ENCODE results near the gene AUTS2.
A peak's percentile ranks its signal among the peaks of the same experiment; 100 is the strongest.

Gene AUTS2

GRCh38 chr7:69789563-69789962 lies 191.3 kb downstream of the AUTS2 start:
- DNase-seq (ENCODE audit: low read depth), result no peak

GRCh38 chr7:69790977-69791724 lies 192.9 kb downstream of the AUTS2 start:
- DNase-seq (ENCODE audit: low read depth), result no peak

DNA sequence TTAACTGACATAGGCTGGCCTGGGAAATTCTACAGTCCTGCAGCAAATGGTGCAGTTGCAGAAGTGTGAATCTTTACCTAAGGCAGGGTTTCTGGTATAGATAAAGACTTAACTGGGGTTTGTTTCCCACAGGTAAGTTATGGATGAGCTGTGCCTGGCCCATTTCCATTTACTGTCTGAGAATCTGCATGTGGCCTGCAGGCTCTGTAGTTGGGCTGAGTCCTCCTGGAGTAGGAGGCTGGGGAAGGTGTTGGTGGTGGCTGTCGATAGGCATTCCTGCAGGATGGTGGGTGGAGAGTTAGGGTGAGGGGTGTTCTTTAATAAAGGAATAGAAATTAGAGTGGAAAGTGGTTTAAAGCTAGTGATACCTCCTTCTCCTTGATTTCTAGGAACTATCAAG lies 193.5 kb downstream of the AUTS2 start:
- no peak for DNase-seq (ENCODE audit: low read depth)

DNA sequence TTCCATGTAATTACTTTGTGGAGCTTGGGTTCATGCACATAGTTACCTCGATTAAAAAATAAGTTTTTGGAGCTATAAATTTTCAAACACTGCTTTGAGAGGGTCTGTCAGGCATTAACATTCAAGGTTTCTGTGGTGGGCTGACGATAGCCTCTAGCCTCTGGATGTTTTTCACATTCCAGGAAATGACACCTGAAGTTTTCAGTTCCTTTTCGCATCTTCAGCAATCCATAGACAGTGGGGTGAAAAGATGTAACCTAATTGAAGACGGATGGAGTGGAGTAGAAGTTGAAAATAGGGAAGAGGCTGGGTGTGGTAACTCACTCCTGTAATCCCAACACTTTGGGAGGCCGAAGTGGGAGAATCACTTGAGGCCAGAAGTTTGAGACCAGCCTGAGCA lies 197.7 kb downstream of the AUTS2 start:
- no peak for DNase-seq (ENCODE audit: low read depth)

DNA sequence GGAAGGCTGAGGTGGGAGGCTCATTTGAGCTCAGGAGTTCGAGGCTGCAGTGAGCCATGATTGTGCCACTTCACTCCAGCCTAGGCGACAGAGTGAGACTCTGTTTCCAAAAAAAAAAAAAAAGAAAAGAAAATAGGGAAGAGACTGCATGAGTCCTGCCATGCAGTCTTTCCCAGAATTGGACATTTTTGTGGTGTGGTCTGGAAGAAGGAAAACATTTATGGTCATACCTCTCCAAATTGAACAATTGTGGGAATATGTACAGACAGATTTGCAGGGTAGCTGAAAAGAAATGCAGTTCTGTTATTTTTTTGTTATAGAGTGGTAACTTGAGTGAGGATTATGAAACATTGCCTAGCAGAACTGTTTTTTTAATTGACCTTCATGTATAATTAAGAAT lies 198.1 kb downstream of the AUTS2 start:
- DNase-seq (ENCODE audit: low read depth), result no peak

DNA sequence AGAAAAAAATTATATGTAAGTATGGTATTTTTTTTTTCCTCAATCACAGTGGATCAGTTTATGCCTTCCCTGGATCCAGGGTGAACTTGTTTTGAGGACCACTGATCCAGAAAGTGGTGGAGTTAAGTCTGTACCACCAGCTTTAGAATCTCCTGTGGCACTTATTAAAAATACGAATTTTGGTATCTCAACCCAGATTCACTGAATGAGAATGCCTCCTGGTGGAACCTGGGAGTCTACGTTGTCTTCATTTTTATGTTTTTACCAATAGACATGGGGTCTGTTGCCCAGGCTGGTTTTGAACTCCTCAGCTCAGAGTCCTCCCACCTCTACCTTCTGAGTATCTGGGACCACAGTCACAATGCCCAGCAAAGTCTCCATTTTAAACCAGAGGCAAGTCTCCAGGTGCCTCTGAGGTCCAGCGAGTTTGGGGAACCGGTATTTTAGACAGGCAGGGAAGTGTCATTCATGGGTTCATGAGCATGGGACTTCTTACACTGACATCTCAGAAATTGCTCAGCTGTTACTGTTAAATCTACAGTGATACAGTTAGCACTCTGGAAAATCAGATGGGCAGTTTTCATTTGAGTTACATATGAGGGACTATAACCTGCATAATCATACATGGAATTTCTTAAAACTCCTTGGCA lies 200.9 kb downstream of the AUTS2 start:
- DNase-seq (ENCODE audit: low read depth), result no peak

DNA sequence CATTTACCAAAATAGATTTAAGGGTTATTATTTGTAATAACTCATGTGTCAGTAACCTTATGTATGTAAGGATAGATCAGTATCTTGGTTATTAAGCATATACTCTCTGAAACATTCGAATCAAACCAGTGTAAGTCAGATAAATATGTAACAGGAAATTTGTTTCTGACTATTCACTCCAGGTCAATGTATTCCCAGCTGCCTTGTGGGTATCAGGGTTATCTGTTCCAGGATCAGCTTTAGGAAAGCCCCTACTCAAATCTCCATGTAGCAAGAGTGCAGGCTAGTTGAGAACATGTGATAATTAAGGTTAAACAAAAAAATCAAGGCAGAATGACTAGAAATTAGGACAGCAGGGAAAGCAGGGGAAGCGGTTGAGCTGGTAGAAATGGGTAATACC lies 201.7 kb downstream of the AUTS2 start:
- no peak for DNase-seq (ENCODE audit: low read depth)

GRCh38 chr7:69800495-69800894 lies 202.2 kb downstream of the AUTS2 start:
- DNase-seq (ENCODE audit: low read depth), result no peak

GRCh38 chr7:69801729-69802682 lies 203.7 kb downstream of the AUTS2 start:
- DNase-seq (ENCODE audit: low read depth), result no peak

DNA sequence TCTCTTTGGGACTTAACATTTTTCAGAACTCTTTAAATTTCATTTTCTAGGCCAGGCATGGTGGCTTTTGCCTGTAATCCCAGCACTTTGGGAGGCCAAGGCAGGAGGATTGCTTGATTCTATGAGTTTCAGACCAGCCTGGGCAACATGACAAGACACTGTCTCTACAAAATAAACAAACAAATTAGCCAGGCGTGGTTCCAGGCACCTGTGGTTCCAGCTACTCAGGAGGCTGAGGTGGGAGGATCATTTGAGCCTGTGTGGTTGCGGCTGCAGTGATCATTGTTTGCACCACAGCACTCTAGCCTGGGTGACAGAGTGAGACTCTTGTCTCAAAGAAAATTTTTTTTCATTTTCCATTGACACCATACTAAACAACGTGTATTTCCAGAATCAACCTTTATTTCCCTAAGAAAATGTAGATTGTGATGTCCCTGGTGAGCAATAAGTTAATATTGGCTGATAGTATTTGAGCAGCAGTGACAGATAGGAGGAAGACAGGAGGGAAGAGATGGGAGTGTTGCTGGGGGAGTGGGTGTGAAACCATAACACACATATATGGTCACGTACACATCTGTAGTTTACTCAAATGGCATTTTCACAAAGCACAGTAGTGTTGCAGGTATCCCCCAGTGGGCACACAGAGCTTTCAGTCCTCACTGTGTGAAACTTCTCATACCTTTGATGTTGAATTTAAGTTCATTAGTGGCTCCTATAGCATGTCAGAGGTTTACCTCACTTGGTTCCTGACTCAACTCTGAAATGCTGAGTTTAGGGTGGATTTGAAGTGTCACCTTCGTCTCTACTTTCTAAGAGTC lies 205.6 kb downstream of the AUTS2 start:
- no peak for DNase-seq (ENCODE audit: low read depth)

- no peak for DNase-seq (ENCODE audit: low read depth)
These were observed 206.7 kb downstream of the AUTS2 start for GRCh38 chr7:69804962-69805361.

DNA sequence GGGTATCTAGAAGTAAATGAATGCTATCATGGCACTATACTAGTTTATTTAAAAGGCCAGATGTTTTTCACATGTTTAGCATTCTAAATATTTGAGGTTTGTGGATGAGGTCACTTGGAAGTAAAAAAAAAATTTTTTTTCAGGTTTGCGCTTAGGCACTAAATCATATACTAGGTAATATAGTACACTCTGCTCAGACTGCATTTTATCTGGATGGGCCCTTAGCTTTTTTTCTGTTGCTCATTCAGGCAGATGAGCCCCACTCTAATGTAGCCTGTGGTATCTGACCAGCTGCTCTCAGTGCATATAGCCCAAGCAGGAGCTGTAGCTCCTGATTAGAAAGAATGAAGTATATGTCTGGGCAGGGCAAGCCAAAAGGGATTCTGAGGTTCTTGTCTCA lies 210.1 kb downstream of the AUTS2 start:
- DNase-seq (ENCODE audit: low read depth), result peak; percentile 10

- no peak for DNase-seq (ENCODE audit: low read depth)
These were observed 213.4 kb downstream of the AUTS2 start for GRCh38 chr7:69811476-69812308.

DNA sequence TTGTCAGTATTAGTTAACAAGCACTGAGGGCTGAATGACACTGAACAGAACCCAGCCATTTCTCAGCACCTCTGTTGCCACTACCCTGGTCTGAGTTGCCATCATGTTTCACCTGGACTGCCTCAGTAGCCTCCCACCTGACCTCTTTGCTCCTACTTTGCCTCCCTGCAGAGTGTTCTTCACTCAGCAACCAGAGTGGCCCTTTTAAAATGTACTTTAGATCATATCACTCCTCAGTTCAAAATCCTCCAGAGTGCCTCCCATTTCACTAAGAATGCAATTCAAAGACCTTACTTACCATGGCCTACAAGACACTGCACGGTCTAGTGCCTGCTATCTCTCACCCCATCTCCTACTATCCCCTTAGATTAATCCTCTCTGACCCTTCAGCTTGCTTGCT lies 214.5 kb downstream of the AUTS2 start:
- DNase-seq (ENCODE audit: low read depth), result no peak

- no peak for DNase-seq (ENCODE audit: low read depth)
These were observed 215.5 kb downstream of the AUTS2 start for GRCh38 chr7:69813637-69814240.

DNA sequence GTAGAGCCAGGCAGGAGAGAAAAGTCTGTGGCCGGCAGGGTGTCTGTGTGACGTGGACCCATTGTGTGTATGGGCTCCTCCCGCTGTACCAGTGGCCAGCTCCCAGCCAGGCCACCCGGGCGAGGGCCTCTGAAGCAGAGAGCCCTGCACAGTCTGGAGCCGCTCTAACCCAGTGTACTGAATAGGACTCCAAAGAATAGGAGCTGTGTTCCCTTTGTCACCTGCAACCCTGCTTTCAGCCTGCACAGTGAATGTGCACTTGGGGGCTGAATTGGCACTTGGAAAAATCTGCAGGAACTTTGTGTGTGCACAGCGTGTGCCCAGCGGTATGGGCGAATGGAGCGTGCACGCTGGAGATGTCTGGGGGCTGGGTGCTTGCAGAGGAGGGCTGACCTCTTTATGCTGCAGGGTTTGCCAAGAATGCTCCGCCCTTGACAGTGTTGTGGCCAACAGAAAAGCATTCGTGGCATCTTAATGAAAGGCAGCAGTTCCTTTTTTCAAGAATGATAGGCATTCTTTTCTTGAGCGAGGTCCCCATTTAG lies 216.2 kb downstream of the AUTS2 start:
- peak; percentile 48 for DNase-seq (ENCODE audit: low read depth)

DNA sequence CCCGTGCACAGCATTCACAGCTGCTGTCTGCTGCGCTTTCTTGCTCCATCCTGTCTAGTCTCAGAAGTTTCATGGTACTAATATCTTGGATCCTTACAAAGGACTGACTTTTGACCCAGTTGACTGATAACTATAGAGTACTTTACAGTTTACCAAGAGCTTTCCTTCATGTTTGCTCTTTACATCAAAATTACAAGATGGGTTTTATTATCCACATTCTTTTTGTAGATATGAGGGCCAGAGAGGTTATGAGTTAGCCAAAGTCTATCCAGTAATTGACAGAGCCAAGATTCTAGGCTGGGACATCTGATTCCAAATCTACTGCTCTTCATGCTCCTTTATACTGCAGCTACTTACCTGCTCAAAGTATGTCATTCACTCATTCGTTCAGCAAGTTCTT lies 218.2 kb downstream of the AUTS2 start:
- no peak for DNase-seq (ENCODE audit: low read depth)

DNA sequence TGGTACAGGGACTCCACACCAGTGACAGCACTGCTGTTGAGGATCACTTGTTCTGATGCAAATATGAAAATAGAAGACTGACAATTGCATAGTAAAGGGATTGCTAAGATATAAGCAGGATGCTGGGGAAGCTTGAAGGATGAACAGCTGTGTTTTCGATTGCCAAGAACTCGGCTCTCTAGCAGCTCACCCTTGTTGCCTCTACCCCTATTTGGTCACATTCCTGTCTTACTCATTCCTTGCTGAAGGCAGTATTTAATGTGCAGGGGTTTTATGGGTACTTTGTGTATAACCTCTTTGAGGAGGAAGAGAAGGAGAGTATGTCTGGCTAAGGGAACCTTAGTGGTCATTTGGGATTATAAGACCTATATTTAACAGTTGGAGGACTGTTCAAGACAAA lies 218.8 kb downstream of the AUTS2 start:
- DNase-seq (ENCODE audit: low read depth), result peak; percentile 61

GRCh38 chr7:69817841-69818635 lies 219.8 kb downstream of the AUTS2 start:
- no peak for DNase-seq (ENCODE audit: low read depth)

Data from GM04504 (cell line).